Right atrium auricular region (tissue), 2 donors: ENCODE results near the gene QSER1. TPM values are rescaled to one million over a fixed set of nuclear protein-coding genes. Genes with fewer than 3 reads are reported as not detected.

Source experiments
- DNase-seq: peaks from one replicate; pipeline ENCODE4 v3.0.0-alpha.2; 2019; ENCODE audit warnings: low spot score
- H3K27ac ChIP-seq, 2 donors: fragments of 200-600 bp; sonication (generic); 1 replicate in 1 of 2; 2 replicates in 1 of 2; pipeline ENCODE4 v1.5.1; 2016 to 2019
- H3K27me3 ChIP-seq, 2 donors: fragments of 200-600 bp; sonication (generic); one replicate each; pipeline versions ENCODE4 v1.5.1 to v1.6.0; 2017 to 2019
- H3K36me3 ChIP-seq: fragments of 200-600 bp; sonication (generic); one replicate; pipeline ENCODE4 v1.5.1; 2016
- H3K4me1 ChIP-seq, 2 donors: fragments of 200-600 bp; sonication (generic); one replicate each; pipeline versions ENCODE4 v1.5.1 to v1.6.0; 2017 to 2019
- H3K4me3 ChIP-seq, 2 donors: fragments of 200-600 bp; sonication (generic); 1 replicate in 1 of 2; 2 replicates in 1 of 2; pipeline ENCODE4 v1.5.1; 2017 to 2019; ENCODE audit warnings: mild to moderate bottlenecking in 1 of 2, moderate library complexity in 1 of 2
- H3K9me3 ChIP-seq, 2 donors: fragments of 200-600 bp; sonication (generic); one replicate each; pipeline ENCODE4 v1.5.1; 2019
- total RNA-seq, 2 donors: library from RNA; depleted of rRNA; stranded (reverse); fragments of >200 nt; gene quantifications; one replicate each; pipeline ENCODE4 v1.1.0, GENCODE V29; 2016
- TF ChIP-seq, protein P1 (sequence below), 2 donors: fragments of 200-600 bp; sonication (generic); IDR thresholded peaks; one replicate each; pipeline ENCODE4 v1.5.1; 2019; ENCODE audit warnings: antibody characterized with exemption in 2 of 2

Gene QSER1
- total RNA-seq, 2 donors from 2014 or later, result 17.5 to 23.7 TPM

DNA sequence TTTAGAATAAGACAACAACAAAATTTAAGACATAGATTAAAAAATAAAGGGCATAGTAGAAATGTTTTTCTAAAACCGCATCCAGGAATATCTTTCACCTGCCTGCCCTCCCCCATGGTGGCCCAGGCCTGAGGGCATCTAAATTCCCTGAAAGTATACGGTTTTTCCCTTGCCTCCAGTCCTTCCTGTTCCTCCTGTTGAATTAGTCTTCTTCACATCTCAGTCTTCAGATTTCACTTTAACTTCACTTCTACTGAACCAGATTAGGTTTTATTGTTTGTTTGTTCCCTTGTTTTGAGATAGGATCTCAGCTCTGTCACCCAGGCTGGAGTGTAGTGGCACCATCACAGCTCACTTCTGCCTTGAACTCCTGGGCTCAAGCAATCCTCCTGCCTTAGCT is 90.0 kb downstream of the QSER1 start:
- TF ChIP-seq, protein P1, sequence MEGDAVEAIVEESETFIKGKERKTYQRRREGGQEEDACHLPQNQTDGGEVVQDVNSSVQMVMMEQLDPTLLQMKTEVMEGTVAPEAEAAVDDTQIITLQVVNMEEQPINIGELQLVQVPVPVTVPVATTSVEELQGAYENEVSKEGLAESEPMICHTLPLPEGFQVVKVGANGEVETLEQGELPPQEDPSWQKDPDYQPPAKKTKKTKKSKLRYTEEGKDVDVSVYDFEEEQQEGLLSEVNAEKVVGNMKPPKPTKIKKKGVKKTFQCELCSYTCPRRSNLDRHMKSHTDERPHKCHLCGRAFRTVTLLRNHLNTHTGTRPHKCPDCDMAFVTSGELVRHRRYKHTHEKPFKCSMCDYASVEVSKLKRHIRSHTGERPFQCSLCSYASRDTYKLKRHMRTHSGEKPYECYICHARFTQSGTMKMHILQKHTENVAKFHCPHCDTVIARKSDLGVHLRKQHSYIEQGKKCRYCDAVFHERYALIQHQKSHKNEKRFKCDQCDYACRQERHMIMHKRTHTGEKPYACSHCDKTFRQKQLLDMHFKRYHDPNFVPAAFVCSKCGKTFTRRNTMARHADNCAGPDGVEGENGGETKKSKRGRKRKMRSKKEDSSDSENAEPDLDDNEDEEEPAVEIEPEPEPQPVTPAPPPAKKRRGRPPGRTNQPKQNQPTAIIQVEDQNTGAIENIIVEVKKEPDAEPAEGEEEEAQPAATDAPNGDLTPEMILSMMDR (IDR thresholded peaks at IDR 0.05), result no peak
- DNase-seq, result no peak
- Histone ChIP-seq H3K4me3 (no peak overlapping the region), H3K4me1 (no peaks in the 10 kb centered on the region), H3K36me3 (no peaks in the 10 kb centered on the region), H3K9me3 (no peaks in the 10 kb centered on the region), H3K27me3 (no peaks in the 10 kb centered on the region), H3K27ac (no peak overlapping the region)

DNA sequence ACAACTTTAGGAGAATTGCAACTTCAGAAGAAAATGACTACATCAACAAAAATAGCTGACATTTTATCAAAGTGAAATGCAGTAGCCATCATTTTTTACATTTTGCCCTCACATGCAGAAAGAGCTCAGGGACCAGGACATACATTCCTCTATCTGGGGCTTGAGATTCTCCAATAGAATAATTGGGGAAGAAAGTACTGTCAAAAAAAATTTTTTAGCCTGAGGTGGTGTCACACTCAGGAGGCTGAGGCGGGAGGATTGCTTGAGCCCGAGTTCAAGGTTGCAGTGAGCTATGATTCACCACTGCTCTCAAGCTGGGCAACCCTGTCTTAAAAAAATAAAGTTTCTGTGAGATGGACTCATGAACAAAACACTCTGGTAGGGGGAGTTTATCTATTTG is 90.9 kb downstream of the QSER1 start:
- Histone ChIP-seq H3K4me3 (no peak overlapping the region), H3K9me3 (no peaks in the 10 kb centered on the region), H3K4me1 (no peaks in the 10 kb centered on the region), H3K27me3 (no peaks in the 10 kb centered on the region), H3K36me3 (no peaks in the 10 kb centered on the region), H3K27ac (no peak overlapping the region)
- TF ChIP-seq, protein P1 (IDR thresholded peaks at IDR 0.05), result no peak
- DNase-seq, result no peak

DNA sequence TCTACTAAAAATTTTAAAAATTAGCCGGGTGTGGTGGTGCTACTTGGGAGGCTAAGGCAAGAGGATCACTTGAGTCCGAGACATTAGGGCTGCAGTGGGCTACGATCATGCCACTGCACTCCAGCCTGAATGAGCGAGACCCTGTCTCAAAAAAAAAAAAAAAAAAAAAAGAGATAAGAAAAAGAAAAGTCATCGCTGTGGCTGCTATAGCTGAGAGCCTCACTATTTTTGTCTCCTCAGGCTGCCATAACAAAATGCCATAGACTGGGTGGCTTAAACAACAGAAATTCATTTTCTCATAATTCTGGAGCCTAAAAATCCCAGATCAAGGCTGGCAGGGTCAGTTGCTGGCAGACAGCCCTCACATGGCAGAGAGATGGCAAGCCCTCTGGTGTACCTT is 93.0 kb downstream of the QSER1 start:
- H3K4me3 ChIP-seq, result no peak overlapping the region
- H3K27ac ChIP-seq, result no peak overlapping the region
- no peaks in the 10 kb centered on the region for H3K36me3 ChIP-seq
- H3K9me3 ChIP-seq, result no peaks in the 10 kb centered on the region
- H3K4me1 ChIP-seq, result no peaks in the 10 kb centered on the region
- TF ChIP-seq, protein P1 (IDR thresholded peaks at IDR 0.05), result no peak
- H3K27me3 ChIP-seq, result no peaks in the 10 kb centered on the region
- DNase-seq, result no peak

DNA sequence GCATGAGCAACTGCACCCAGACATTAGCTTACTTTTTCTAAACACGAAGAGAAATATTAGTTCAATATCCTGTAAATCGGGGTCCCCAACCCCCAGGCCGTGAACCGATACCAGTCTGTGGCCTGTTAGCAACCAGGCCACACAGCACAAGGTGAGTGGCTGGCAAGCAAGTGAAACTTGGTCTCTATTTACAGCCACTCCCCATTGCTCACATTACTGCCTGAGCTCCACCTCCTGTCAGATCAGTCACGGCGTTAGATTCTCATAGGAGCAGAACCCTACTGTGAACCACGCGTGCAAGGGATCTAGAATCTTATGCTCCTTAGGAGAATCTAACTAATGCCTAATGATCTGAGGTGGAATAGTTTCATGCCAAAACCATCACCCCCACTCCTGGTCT is 95.2 kb downstream of the QSER1 start:
- H3K4me3 ChIP-seq, result no peak overlapping the region
- no peak for DNase-seq
- peaks cover 4 to 16% of the 10 kb centered on the region in 2 donors for H3K9me3 ChIP-seq
- H3K27me3 ChIP-seq, result no peaks in the 10 kb centered on the region
- H3K27ac ChIP-seq, result no peak overlapping the region
- no peaks in the 10 kb centered on the region for H3K36me3 ChIP-seq
- no peaks in the 10 kb centered on the region for H3K4me1 ChIP-seq
- TF ChIP-seq, protein P1 (IDR thresholded peaks at IDR 0.05), result no peak

DNA sequence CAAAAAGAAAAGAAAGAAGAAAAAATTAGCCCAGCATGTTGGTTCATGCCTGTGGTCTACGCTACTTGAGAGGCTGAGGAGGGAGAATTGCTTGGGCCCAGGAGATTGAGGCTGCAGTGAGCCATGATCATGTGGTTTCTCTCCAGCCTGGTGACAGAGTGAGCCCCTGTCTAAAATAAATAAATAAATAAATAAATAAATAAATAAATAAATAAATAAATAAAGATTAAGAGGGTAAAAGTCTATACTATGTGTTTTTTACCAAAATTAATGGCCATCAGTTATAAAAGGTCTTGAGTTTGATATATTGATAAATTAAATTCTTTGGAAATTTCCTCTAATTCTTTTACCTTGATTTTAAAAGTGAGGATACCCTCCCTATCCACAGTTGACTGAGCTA is 97.9 kb downstream of the QSER1 start:
- H3K27ac ChIP-seq, result no peak overlapping the region
- TF ChIP-seq, protein P1 (IDR thresholded peaks at IDR 0.05), result no peak
- no peaks in the 10 kb centered on the region for H3K4me1 ChIP-seq
- no peak for DNase-seq
- H3K36me3 ChIP-seq, result no peaks in the 10 kb centered on the region
- no peaks in the 10 kb centered on the region for H3K27me3 ChIP-seq
- H3K4me3 ChIP-seq, result no peak overlapping the region
- H3K9me3 ChIP-seq, result peaks cover 4 to 22% of the 10 kb centered on the region in 2 donors

DNA sequence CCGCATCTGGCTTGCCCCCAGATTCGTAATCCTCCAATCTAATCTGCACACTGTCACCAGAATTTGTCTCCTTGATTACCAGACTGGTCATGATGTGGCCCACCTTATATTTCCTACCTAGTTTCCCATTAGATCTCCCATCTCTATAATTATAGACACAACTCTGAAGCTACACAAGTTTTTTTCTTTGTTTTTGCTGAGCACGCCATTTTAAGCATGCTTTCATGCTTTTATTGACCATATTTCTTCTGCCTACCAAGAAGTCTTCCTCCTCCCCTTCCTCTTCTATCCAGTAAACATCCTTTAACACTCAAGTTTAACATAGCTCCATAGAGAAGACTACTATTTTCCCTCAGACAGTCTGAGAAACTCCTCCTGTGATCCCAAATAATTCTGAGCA is 98.8 kb downstream of the QSER1 start:
- TF ChIP-seq, protein P1 (IDR thresholded peaks at IDR 0.05), result no peak
- Histone ChIP-seq H3K36me3 (no peaks in the 10 kb centered on the region), H3K4me1 (no peaks in the 10 kb centered on the region)

More for the DNA sequence above, 98.8 kb downstream of the QSER1 start:
- H3K9me3 ChIP-seq, result peaks cover 4 to 22% of the 10 kb centered on the region in 2 donors
- no peak overlapping the region for H3K27ac ChIP-seq
- no peak overlapping the region for H3K4me3 ChIP-seq
- no peak for DNase-seq
- H3K27me3 ChIP-seq, result no peaks in the 10 kb centered on the region
